ENCODE data around the gene RBM38.

The RBM38 gene

DNA sequence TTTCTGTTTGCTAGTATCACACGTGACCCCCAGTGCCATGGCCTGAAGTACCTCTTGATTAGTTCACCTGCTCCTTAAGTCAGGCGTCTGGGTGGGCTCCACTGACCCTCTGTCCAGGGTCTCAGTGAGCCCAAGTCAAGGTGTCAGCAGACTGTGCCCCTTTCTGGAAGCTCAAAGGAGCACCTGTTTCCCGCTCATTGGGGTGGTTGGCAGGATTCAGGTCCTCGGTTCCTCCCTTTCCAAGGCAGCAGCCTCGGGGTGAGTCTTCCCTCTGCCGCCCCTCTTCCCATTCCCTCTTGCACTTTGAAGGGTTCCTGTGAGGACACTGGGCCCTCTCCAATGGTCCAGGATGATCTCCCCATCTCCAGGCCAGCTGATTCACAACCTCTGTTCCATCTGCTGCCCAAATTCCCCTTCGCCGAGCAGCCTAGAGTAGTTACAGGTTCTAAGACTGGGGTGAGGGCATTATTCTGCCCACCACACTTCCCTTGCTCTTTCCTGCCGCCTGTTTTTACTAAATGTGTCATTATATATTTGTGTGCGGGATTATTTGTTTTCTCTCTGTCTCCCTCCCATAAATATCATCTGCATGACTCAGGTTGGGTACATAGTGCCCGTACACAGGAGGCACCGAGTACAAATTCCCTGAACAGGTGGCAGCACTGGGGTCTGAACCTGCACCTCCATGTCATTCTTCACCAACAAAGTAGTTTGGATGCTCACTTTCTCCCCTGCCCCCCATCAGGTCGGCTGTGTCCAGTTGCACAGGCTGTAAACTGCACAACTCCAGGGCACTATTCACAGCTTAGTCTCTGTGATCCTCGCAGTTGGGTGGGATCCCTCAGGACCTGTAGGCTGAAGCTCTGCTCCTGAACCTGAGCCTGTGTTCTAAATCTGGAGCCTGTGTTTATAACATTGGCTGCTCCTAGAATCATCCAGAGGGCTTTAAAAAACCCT is 58.5 kb downstream of the RBM38 start:
- no peak for DNase-seq

DNA sequence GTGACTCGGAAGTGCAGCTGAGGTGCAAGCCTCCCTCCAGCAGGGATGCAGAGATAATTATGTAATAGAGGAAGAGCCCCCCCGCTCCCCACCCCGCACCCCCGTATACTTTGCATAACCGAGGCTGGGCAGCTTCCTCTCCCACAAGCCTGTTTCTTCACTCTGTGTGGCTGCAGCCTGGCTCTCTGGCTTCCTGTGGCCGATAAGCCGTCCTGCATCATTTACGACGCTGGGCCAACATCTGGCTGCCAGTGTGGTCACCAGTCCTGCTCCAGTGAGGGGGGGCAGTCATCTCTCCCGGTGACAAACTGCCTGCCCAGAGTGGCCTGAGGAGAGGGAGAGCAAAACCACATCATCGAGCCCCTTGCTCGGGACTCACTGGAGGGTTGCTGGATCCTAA is 59.2 kb downstream of the RBM38 start:
- DNase-seq, result peak in 14 of 51 donors; percentile 10 to 43 (median 26)

- DNase-seq, result no peak
Measured at GRCh38 chr20:57450931-57451330, 59.7 kb downstream of the RBM38 start.

GRCh38 chr20:57451431-57451794 is 60.2 kb downstream of the RBM38 start:
- no peak for DNase-seq

DNA sequence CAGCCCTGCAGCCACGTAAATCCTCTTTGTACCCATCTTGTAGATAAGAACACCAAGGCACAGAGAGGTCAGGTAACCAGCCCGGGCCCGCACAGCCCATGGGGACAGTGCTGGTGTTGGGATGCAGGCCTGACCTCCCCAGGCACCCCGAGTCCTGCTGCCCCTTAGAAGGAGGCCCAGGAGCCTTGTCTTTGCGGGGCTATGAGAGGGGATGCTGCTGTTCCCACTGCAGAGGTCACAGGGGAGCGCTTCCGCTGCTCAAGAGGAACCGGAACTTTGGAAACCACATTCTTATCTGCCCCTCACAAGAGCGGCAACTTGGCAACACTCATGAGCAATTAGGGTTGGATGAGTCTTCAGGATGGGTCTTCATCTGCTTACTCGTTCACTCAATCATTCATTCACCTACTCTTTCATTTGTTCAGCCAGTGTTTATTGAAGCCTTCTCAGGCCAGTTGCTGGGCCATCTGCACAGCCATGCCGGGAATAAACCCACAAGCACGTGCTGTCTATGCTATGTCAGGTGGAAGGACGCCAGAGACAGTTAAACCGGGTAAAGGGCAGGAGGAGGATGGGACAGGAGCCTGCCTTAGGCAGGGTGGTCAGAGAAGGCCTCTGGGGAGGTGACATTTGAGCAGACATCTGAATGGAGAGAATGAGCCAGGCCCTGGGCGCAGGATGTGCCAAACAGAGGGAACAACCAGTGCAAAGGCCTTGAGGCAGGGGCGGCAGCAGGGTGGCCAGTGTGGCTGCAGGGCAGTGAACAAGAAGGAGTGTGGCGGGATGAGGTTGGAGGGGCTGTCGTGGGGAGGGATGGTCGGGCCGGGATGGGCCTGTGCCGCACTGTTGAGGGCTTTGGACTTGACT is 60.8 kb downstream of the RBM38 start:
- no peak for DNase-seq

DNA sequence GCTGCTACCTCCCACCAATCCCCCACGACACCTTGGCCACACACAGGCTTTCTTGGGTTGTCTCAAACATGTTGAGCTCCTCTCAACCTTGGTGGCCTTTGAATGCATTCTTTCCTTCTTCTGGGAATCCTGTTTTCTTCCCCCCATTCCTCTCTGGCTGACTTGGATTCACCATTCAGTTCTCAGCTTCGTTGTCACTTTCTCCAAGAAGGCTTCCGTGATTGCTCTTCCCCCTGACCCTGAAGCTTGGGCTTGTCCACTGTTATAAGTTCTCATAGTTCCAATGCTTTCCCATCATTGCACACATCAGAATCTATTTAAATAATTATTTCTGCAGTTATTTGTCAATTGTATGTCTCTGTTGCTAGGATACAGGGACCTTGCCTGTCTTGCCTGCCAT is 64.2 kb downstream of the RBM38 start:
- no peak for DNase-seq

DNA sequence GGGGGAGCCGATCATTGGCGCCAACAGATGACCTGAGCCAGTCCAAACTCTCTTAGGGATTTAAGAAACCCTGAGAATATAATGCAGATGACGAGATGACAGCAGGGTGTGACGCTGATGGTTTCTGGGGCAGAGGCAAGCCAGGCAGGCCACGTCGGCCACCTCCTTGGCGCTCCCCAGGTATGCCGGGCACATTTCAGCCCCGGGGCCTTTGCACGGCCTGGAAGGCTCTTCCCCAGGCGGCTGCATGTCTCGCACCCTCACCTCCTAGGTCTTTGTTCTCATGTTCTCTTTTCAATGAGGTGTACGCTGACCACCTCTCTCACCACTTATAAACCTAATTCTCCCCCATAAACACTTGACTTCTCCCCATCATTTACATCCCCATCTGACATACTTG is 64.9 kb downstream of the RBM38 start:
- no peak for DNase-seq

- DNase-seq, result peak in 18 of 51 donors; percentile 4 to 64 (median 36)
Measured at GRCh38 chr20:57457243-57458095, 66.3 kb downstream of the RBM38 start.

GRCh38 chr20:57458400-57459160 is 67.4 kb downstream of the RBM38 start:
- peak in 33 of 51 donors; percentile 16 to 78 (median 51) for DNase-seq
